GM19099 (cell line): ENCODE data around the gene IRAK2.

Experiments
- POLR2A ChIP-seq: IDR thresholded peaks from 3 replicates; pipeline ENCODE4 v1.6.1; 2011; ENCODE audit warnings: low read depth; ENCODE audit not compliant: insufficient read length; ENCODE audit errors: extremely low read depth

IRAK2 gene

DNA sequence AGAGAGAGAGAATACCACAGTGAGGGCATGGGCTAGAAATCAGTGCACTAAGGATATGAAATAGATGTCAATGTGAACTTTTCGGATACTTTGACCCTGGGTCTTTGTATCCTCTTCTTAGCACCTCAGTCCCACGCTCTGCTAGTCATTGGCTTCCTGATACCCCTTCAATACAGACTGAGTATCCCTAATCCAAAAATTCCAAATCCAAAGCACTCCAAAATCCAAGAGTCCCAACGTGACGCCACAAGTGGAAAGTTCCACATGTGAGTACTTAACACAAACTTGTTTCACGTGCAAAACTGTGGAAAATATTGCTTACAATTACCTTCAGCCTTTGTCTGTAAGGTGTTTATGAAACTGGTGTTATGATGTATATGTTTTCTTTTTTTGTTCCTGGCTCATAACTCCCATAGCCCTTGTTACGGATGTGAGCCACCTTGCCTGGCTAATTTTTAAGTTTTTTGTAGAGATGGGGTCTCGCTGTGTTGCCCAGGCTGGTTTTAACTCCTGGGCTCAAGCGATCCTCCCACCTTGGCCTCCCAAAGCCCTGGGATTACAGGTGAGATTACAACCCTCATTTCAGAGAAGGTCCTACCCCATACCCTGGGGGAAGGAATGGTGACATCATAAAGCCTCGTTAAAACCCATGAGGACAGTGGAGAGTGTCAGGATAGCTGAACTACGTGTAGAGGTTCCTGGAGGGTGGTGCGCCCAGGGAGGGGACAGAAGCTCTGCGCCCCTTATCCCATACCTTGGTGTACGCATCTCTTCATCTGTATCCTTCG lies 10.2 kb upstream of the IRAK2 start:
- no peak for TF ChIP-seq POLR2A

GRCh38 chr3:10155123-10155472 lies 9.6 kb upstream of the IRAK2 start:
- no peak for TF ChIP-seq POLR2A

DNA sequence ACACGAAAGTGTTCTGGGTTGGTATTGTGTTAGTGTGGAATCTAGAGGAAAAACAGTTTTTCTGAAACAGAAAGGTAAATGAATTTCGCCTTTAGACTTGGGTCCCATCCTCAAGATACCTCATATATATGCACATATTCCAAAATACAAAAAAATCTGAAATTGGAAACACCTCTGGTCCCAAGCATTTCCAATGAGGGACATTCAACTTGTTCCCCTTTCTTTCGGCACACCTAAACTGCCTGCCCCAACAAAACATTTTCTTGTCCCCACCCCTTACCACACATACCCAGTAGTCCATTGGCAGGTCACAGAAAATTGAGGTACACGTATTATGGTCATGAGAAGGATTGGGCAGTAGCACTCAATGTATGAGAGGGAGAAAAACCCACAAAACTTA lies 9.1 kb upstream of the IRAK2 start:
- no peak for TF ChIP-seq POLR2A

DNA sequence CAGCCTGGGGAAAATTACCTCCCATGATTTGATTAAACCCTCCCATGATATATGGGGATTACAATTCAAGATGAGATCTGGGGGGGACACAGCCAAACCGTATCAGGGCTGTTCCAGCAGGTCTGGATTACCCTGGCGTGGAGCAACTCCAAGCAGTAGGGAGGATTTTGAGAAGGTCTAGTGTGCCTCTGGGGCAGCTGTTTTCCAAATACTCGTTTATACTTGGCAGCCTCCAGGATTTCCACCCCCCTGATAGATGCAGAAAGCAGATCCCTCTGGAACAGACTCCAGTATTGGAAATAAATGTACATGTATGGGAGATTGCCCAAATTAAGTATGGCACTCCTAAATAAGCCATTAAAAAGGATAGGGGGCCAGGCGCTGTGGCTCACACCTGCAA lies 7.7 kb upstream of the IRAK2 start:
- TF ChIP-seq POLR2A, result no peak

DNA sequence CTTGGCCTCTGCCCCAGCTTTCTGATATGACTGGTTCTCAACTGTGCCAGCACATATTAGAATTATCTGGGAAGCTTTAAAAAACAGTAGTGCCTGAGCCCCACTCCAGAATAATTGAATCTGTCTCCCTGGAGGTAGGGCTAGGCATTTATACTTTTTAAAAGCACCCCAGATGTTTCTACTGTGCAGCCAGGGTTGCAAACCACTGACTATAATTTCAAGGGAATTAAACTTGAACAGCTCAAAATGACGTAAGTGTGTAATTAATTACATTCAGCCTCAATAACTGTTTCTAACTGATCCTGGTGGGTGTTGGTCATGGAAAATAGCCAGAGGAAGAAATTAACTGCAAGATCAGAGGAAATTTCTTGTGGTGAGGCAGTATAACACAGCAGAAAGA lies 4.4 kb upstream of the IRAK2 start:
- TF ChIP-seq POLR2A, result no peak

- no peak for TF ChIP-seq POLR2A
These were observed 3.8 kb upstream of the IRAK2 start for GRCh38 chr3:10160925-10161324.

DNA sequence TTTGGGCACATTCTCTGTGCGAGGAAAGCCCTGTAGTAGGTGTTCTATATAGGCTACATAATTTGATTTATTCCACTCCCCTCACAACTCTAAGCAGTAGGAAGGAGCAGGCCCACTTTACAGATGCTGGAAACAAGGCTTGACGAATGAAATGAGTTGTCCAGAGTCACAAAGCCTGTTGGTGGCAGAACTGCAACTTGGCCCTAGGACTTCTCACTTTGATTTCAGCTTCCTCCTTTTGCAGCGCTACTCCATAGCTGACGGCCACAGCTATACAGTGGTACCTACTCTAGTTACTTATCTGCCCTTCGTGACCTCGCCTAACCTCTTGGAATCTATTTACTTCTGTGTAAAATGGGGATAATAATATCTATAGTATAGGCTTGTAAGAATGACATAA lies 2.5 kb upstream of the IRAK2 start:
- TF ChIP-seq POLR2A, result no peak

DNA sequence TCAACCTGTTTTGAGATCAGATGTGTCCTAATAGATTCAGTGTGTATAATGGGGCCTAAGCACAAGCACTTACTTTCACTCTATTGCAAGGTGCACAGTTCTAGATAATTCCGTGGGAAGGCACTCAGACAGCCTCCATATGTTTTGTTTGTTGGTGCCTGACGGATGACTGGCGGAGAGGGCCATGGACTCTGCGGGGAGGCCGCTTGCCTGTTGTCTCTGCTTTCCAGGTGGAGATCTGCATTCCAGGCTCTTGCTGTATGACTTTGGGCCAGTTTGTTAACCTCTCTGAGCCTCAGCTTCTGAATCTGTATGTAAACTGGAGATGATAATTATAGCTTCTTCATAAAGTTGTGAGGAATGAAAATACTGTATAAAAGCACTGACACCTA lies 1.5 kb downstream of the IRAK2 start:
- no peak for TF ChIP-seq POLR2A

- no peak for TF ChIP-seq POLR2A
These were observed 4.3 kb downstream of the IRAK2 start for GRCh38 chr3:10169000-10169496.

DNA sequence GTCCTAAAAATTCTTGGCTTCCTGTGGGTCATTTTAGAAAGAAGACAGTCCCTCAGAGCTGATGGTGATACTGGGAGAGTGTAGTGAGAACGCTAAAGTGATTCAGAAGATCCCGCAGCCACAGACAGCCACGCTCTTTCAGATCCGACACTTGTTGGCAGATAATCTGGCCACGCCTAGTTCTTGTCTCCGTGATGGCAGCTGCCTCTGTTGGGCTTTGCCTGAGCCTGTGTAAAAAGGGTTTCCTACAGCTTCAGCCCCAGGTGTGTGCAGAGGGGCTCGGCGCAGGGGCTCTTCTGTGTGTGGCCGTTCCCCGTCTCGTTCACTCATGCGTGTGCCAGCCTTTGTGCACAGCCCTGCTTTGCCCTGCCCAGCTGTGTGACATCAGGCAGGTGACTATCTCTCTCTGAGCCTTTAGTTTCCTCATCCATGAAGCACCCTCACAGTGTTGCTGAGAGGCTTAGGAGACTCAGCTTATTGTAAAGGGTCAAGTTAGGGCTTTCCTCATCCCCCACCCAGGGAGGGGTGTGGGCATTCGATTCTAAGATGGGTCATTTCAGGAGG lies 6.3 kb downstream of the IRAK2 start:
- TF ChIP-seq POLR2A, result no peak

DNA sequence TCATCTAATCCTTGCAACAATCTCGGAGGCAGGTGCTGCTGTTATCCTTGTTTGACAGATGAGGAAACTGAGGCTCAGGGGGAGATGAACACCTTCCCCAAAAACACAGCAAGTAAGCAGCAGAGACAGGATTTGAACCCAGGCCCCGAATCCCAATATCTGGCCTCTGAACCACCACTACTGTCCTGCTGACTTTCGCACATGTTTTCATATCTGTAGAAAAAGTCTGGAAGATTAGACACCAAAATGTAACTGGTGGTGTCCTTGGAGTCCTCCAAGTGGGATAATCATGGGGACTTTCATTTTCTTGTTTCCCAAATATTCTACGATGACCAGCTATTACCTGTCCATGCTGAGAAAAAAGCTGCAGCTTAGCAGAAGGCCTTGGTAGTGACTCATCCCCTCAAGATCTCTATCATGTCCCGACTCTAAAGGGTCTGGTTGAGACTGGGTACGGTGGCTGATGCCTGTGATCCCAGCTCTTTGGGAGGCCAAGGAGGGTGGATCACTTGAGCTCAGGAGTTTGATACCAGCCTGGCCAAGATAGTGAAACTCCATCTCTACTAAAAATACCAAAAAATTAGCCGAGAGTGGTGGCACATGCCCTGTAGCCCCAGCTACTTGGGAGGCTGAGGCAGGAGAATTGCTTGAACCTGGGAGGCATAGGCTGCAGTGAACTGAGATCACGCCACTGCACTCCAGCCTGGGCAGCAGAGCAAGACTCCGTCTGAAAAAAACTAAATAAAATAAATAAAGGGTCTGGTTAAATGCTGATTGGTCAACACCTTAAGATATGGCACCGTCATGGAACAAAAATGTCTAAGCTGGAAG lies 8.6 kb downstream of the IRAK2 start:
- no peak for TF ChIP-seq POLR2A

DNA sequence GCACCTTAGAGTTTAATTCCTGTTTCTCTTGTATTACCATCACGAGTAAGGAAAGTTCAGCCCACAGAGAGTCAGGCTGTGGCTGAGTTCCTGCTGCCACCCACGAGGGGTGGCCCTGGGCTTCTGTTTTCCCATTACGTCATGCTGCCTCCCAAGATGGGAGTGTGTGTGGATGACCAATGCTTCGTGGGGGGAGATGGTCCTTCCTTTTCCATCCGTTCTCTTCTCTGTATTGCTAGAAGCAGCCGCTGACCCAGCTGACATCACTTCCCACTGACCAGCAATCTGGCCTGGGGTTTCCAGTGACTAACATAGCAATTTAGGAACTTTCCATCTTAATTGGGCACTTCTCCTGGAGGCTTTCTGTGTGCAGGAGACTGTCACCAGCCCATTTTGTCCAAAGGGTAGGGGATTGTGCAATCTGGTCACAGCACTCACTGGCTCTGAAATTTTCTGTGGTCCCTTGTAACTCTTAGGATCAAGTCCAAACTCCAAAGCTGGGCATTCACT lies 9.3 kb downstream of the IRAK2 start:
- TF ChIP-seq POLR2A, result no peak

GRCh38 chr3:10177737-10178136 lies 13.0 kb downstream of the IRAK2 start:
- no peak for TF ChIP-seq POLR2A

DNA sequence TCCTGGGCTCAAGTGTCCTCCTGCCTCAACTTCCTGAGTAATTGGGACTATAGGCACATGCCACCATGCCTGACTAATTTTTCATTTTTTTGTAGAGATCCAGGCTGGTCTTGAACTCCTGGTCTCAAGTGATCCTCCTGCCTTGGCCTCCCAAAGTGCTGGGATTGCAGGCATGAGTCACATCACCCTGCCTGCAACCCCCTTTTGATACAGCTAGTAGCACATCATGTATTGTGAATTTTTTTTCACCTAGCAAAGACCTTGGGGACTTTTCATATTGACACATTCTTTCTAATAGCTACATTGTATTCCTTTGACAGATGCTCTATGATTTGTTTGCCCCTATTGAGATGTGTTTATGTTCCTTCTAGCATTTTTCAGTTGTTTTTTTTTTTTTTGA lies 14.2 kb downstream of the IRAK2 start:
- TF ChIP-seq POLR2A, result no peak

- TF ChIP-seq POLR2A, result no peak
These were observed 15.6 kb downstream of the IRAK2 start for GRCh38 chr3:10180289-10180688.

GRCh38 chr3:10180738-10181295 lies 16.1 kb downstream of the IRAK2 start:
- no peak for TF ChIP-seq POLR2A

DNA sequence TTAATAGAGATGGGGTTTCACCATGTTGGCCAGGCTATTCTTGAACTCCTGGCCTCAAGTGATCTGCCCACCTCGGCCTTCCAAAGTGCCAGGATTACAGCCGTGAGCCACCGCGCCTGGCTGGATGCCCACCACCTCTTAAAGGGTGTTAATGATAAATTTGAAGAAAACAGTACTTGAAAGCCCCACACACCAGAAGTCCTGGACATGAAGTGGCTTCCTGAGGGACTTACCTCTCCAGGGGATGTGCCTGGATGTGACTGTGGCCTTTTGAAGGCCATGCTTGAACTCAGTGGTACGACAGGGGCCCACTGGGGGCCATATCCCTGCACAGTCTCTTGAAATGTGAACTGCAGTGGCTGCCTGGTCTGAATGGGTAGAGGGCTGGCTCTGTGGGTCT lies 18.2 kb downstream of the IRAK2 start:
- TF ChIP-seq POLR2A, result no peak
